Uterus (tissue), 2 donors: ENCODE results near the gene ILF3.

Experiments
- CTCF ChIP-seq, 4 experiments: fragments of 200-600 bp in 2 of 4; fragments of 450-650 bp in 2 of 4; sonication (generic) in 2 of 4; IDR thresholded peaks; one replicate each; pipeline ENCODE4 v1.5.1; 2016 to 2019; ENCODE audit warnings: antibody characterized with exemption in 4 of 4, mild to moderate bottlenecking in 2 of 4, moderate library complexity in 1 of 4
- POLR2A ChIP-seq, 2 donors: fragments of 450-650 bp; IDR thresholded peaks; one replicate each; pipeline ENCODE4 v1.6.1; 2016; ENCODE audit warnings: antibody characterized with exemption in 2 of 2, mild to moderate bottlenecking in 1 of 2, moderate library complexity in 1 of 2

- TF ChIP-seq CTCF (IDR thresholded peaks at IDR 0.05): no peak
- TF ChIP-seq POLR2A (IDR thresholded peaks at IDR 0.05): no peak
These were observed 6.2 kb downstream of the ILF3 start for GRCh38 chr19:10660346-10660745.
